ENCODE measurements around the gene FABP3. TPM values are rescaled to one million over a fixed set of nuclear protein-coding genes. Genes with fewer than 3 reads are reported as not detected.

The FABP3 gene
- total and polyA plus RNA-seq, 2 experiments from 2014 or later = 19.3 to 50.2 TPM

- no peak for TF ChIP-seq ZNF462 (CRISPR knock-in tag; IDR thresholded peaks at IDR 0.05)
- no peak for TF ChIP-seq JUNB (IDR thresholded peaks at IDR 0.05; ENCODE audit: unreplicated experiment)
- no peak for TF ChIP-seq POLR2AphosphoS5 (IDR thresholded peaks at IDR 0.05; ENCODE audit: low read depth)
- TF ChIP-seq ETS1 (IDR thresholded peaks at IDR 0.05) = no peak
These were observed 36.0 kb downstream of the FABP3 start (continued) for GRCh38 chr1:31336687-31337467.

GRCh38 chr1:31335007-31335406 is 37.9 kb downstream of the FABP3 start:
- Histone ChIP-seq H3K4me3 (no peak overlapping the region), H2AFZ (no peak overlapping the region), H3K4me2 (no peak overlapping the region), H3F3A (replicated peaks; ENCODE audit: low read depth) (no peaks in the 10 kb centered on the region), H3K79me2 (replicated peaks; ENCODE audit: insufficient read depth) (no peaks in the 10 kb centered on the region), H4K20me1 (replicated peaks; ENCODE audit: insufficient read depth) (no peaks in the 10 kb centered on the region), H3K9me2 (ENCODE audit: insufficient read depth) (no peaks in the 10 kb centered on the region), H3K36me3 (ENCODE audit: insufficient read depth) (no peaks in the 10 kb centered on the region), H3K4me1 (ENCODE audit: insufficient read depth) (no peaks in the 10 kb centered on the region), H3K27ac (ENCODE audit: low read depth) (no peak overlapping the region), H3K27me3 (ENCODE audit: insufficient read depth) (no peaks in the 10 kb centered on the region)
- Mint-ChIP-seq H3K4me3 (no peak overlapping the region), H3K36me3 (ENCODE audit: low read depth) (peaks cover 13% of the 10 kb centered on the region; the same call in 2 of the 3 replicates), H3K4me1 (peaks cover 2% of the 10 kb centered on the region; the same call in 1 of the 3 replicates), H3K27me3 (ENCODE audit: insufficient read depth, low read depth, poor library complexity) (no peaks in the 10 kb centered on the region), H3K9me3 (no peaks in the 10 kb centered on the region), H3K27ac (no peak overlapping the region)
- DNase-seq (ENCODE audit: low spot score) = peak; percentile 65
- peak; percentile 71 for ATAC-seq
- TF ChIP-seq CTCF (conservative IDR thresholded peaks at IDR 0.05; ENCODE audit: low read depth in 2 of 2) (peak; percentile 53 to 64), ZNF114 (CRISPR knock-in tag; IDR thresholded peaks at IDR 0.05) (no peak)
